HG03196 (cell line): ENCODE measurements around the gene GEMIN7.

Source experiments
- ATAC-seq: cut with Tn5 transposase; IDR thresholded peaks from one replicate; pipeline ENCODE4 v1.9.1; 2021; ENCODE audit not compliant: unreplicated experiment

The GEMIN7 gene, protein sequence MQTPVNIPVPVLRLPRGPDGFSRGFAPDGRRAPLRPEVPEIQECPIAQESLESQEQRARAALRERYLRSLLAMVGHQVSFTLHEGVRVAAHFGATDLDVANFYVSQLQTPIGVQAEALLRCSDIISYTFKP

DNA sequence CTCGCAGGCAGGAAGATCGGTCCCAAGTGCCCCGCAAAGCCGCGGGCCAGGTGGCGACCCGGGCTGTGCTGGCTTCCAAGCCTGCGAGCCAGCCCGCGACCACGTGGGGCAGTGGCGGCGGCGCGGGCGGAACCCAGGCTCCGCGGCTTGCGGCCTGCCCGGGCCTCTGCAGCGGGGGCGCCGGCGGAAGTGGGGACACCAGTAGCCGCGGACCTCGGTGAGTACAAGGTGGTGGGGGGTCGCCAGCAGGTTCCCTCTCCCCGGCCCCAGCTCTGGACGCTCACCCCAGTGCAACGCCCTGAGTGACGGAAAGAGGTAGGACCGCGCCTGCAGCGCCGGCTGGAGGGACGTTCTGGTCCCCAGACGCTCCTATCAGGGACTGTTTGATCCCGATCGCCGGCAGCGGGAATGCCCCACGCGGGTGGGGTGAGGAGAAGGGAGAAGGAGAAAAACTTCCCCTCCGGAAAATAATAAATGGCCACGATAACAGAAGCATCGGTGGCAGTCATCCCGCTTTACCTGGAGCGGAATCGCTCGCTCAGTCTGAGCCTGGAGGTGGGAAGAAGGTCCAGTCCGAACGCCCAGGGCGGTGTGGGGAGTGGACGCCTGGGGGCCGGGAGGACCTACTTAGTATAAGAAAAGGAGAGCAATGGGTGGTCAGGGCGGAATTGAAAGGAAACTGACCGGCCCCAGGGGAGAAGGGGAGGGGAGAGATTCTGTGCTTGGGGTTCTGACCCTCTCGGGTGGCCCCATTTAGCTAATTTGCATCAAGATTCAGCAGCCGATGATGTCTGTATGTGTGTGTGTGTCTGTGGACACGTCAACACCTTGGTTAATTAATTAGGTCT lies at the start of gene GEMIN7:
Gene GEMIN7, plus strand, starts transcription at position 198 of the 848 bp plus-strand sequence. CDS start 10,855 bp downstream, outside the sequence.
- ATAC-seq, result peak; percentile 38

DNA sequence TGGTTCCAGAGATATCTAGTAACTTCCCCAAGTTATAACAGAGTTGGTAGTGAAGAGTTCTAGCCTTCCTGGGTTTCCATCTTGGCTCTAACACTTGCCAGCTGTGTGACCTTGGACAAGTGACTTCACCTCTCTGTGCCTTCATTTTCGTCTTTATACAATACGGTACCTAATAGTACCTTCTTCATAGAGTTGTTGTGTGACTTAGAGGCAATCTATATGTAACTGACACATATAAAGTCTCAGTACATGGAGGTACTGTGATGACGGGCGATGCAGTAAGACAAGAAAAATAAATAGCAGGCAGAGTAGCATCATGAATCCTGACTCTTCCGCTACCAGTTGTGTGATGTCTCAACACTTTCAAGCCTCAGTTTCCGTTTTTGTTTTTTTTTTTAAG lies 48.2 kb upstream of the GEMIN7 start:
- no peak for ATAC-seq

DNA sequence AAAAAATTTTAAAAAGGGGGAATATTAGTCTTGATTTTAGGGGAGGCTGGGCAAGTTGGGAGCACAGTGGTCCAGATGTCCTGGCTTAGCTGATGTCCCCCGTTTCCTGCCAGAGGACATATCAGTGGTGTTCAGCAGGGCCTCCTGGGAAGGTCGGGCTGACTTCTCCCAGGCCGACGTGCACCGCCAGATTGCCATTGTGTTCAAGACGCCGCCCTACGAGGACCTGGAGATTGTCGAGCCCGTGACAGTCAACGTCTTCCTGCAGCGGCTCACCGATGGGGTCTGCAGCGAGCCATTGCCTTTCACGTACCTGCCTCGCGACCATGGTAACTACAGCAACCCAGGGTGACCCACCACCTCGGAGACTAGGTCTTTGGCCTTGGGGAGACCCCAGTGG lies 46.6 kb upstream of the GEMIN7 start:
- ATAC-seq, result no peak

DNA sequence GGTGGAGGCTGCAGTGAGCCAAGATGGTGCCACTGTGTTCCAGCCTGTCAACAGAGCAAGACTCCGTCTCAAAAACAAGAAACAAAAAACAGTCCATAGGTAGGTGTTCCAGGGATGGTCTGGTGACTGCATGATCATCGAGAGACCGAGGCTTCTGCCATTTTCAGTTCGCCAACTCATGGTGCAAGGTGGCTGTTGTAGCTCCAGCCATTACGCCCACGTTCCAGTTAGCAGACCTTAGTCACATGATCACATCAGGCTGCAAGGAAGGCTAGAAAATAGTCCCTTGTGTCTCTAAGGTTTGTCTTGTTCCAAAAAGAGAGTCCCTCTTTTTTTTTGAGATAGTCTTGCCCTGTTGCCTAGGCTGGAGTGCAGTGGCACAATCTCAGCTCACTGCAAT lies 43.3 kb upstream of the GEMIN7 start:
- ATAC-seq, result no peak

DNA sequence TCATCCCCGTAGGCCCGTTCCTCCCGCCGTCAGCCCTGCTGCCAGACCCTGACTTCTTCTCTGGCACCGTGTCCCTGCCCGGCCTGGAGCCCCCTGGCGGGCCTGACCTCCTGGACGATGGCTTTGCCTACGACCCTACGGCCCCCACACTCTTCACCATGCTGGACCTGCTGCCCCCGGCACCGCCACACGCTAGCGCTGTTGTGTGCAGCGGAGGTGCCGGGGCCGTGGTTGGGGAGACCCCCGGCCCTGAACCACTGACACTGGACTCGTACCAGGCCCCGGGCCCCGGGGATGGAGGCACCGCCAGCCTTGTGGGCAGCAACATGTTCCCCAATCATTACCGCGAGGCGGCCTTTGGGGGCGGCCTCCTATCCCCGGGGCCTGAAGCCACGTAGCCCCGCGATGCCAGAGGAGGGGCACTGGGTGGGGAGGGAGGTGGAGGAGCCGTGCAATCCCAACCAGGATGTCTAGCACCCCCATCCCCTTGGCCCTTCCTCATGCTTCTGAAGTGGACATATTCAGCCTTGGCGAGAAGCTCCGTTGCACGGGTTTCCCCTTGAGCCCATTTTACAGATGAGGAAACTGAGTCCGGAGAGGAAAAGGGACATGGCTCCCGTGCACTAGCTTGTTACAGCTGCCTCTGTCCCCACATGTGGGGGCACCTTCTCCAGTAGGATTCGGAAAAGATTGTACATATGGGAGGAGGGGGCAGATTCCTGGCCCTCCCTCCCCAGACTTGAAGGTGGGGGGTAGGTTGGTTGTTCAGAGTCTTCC lies 41.5 kb upstream of the GEMIN7 start:
- no peak for ATAC-seq

DNA sequence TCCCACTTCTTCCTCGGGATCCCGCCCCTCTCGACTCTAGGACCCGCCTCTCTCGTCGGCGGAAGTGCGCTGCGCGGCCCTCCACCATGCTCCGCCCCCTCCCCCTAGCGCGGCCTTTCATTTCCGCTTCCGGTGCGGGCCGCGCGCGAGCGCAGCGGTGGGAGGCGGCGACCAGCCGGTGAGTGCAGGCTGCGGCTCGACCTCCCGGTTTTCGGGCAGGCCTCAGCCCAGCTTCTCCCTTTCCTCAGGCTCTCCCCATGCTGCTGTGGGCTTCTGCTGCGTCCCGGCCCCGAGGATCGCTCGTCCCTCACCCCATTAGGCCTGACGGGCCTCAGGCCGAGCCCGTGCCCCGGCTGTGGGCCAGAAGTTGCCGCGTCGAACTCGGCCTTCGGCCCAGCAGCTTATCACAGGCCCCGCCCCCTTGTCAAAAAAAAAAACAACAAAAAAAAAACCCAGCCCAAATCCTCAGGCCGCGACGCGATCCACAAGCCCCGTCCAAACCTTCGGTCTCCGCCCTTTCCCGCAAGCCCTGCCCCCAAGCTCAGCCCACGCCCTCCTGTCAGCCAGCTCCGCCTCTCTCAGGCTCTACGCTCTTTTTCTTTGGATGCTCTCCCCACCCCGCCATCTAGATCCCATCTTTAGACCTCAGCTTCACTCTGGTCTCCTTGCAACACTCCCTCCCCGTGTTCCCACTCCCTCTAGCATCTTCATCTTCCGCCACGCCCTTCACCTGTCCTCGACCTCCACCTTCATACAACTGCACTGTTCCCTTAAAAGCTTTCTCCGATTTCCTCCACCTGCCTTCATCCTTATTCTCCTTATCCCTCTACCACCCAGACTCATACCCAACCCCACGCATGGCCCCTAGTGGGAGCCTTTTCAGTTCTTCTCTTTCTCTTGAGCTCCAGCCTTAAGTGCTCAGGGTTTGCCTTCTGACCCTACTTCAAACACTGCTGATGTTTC lies 39.8 kb upstream of the GEMIN7 start, which contains the start of gene CLASRP:
Gene CLASRP, plus strand, starts transcription at position 115 of the 963 bp plus-strand sequence. CDS start 1,168 bp downstream, outside the sequence.
- peak; percentile 80 for ATAC-seq

DNA sequence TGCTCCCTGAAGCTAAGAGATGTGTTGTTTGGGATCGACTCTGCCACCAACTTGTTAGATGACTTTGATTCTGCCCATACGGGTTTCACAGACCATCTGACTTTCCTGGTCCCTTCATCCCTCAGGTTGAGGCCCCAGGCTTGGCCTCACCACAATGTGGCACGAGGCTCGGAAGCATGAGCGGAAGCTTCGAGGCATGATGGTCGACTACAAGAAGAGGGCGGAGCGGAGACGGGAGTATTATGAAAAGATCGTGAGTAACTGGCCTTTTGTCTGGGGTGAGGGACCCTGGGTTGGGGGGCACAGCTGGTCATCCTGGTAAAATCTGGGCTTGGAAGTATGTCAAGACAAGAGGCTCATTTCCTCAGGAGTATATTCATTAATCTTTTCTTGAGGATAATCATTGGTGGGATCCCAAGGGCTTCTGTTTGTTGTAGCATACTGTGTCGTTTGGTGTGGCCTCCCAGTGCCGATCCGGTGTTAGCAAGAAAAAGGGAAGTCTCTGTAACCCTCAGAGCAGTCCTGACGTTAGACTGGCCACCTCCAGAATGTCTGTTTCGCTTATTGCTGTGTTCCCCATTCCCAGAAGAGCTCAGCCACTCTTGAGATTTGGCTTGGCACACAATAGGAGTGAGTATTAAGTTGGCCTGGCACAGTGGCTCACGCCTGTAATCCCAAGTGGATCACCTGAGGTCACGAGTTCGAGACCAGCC lies 38.8 kb upstream of the GEMIN7 start:
- ATAC-seq, result no peak

DNA sequence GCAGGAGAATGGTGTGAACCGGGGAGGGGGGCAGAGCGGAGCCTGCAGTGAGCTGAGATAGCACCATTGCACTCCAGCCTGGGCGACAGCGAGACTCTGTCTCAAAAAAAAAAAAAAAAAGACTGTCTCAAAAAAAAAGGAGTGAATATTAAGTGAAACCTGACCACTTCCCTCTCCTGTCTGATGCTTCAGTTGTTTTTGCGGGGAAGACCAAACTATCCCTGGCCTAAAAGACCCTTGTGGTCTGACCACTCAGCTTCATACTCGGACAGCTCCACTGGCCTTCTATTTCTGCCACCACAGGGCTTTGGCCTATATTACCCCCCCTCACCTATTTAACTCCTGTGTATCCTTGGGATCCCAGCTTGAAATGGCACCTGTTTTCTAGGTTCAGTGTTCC lies 37.9 kb upstream of the GEMIN7 start:
- ATAC-seq, result no peak

DNA sequence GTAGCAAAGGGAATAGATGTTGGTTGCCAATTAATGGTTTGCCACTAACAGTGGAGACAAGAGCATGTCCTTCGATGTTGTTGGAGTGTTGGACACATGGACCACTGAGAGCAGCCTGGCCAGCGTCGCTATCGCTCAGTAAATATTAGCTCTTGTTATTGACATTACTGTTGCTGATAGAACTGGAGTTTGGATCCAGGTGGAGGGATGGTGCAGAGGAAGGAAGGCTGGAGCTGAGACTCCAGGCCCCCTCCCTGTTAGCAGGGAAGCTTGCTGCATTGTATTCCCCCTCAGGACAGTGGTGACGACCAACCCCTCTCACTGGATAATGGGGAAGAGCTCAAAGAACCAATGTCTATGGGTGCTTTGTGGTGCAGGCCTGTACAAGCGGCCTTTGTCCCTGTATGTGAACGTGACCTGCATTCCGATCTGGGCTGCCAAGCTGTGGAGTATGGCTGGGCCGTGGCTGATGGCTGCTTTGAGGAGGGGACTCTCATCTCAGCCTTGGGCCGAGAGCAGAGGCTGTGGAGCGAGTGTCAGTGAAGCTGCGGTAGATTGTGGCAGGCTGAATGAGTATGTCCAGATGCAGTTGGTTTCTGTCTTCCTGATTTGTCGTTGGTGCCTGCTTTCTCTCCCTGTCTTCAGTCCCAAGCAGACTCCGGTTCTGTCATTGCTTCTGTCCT lies 33.2 kb upstream of the GEMIN7 start:
- ATAC-seq, result no peak

DNA sequence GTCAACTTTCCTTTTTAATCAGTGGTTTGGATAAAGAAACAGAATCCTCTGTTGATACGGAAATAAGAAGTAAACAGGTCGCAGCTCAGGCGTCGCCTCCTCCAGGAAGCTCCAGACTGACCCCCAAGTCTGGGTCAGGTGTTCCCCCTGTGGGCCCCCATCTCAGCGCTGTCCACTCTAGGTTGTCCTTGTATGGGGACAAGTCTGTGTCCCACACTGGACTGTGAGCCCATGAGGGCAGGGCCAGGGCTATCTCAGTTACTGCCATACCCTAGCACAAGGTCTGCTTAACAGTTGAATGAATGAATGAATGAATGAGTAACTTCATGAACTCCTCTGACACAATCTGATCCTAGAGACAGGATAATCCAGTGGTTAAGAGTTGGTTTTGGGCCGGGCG lies 32.7 kb upstream of the GEMIN7 start:
- no peak for ATAC-seq

DNA sequence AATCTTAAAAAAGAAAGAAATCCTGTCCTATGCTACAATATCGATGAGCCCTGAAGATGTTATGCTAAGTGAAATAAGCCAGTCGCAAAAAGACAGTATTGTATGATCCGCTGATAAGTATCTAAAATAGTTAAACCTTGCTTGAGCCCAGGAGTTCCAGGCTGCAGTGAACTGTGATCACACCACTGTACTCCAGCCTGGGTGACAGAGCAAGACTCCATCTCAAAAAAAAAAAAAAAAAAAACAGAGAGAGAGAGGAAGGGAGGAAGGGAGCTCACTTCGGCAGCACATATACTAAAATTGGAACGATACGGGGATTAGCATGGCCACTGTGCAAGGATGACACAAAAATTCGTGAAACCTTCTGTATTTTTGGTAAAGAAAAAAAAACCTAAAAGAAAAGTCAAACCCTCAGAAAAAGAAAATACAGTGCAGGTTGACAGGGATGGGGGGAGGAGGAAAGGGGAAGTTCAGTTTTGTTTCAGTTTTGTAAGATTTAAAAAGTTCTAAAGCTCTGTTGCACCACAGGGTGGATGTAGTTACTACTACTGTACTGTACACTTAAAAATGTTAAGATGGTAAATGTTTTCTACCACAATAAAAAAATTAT lies 31.8 kb upstream of the GEMIN7 start:
- peak; percentile 43 for ATAC-seq

DNA sequence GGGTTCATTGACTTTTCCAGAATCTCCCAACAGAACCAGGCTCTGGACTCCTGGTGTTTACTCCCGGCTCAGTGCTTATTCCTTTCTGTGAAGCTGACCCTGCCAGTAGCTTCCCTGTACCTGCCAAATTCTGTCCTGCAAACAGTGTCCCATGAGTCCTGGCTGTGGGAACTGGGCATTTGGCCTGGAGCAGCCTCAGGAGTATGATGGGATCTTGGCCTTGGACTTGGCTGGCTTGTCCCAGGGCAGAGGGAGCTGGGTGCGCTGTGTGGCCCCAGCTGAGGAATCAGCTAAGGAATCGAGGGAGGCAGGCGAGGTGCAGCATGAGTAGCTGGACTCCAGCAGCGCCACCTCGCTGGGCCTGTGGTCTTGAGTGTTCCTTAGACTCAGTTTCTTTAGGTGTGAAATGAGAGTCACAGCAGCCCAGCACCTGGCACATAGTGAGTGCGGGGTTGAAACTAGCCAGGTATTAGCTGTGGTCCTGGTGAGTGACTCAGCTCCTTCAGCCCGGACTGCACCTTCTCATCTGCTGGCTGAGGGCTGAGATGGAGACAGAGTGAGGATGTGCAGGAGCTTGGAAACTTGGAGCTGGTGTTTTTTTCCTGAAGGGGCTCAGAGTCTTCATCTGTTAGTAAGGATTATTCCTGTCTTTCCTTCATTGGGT lies 29.9 kb upstream of the GEMIN7 start:
- ATAC-seq, result no peak

DNA sequence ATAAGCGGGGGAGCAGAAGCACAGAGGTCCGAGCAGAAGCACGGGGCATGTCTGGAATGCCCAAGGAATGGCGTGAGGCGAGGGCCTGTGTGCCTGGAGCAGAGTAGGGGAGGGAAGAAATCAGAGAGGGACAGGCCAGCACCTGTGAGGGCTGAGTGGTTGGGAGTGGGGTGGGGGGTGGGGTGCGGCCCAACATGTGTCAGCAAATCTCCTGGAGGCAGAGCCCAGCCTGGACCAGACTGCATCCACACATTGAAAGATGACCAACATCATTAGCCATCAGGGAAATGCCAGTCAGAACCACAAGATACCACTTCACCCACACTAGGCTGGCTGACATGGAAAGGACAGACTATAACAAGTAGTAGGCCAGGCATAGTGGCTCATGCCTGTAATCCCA lies 29.0 kb upstream of the GEMIN7 start:
- ATAC-seq, result no peak

DNA sequence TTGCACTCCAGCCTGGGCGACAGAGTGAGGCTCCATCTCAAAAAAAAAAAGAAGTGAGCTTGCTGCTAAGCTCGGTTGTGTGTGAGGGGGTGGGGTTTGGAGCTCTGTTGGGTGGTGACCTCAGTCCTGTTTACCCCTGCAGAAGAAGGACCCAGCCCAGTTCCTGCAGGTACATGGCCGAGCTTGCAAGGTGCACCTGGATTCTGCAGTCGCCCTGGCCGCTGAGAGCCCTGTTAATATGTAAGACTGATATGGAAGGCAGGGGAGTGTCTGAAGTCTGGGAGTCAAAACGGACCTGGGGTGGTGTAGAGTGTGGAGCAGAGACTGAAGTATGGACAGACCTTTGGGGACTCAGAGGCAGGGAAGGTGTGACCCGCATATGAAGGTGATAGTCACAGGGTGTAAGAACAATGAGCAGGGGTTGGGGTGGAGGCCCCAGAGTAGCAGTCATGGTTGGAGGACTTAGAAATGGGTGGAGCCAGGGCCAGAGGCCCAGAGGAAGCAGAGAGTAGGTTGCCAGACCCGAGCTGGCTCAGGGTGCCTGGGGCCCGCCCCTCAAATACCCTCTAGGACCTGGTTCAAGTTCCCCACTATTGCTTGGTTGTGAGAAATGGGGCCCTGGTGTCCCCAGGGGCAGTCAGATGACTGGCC lies 27.0 kb upstream of the GEMIN7 start:
- ATAC-seq, result no peak

DNA sequence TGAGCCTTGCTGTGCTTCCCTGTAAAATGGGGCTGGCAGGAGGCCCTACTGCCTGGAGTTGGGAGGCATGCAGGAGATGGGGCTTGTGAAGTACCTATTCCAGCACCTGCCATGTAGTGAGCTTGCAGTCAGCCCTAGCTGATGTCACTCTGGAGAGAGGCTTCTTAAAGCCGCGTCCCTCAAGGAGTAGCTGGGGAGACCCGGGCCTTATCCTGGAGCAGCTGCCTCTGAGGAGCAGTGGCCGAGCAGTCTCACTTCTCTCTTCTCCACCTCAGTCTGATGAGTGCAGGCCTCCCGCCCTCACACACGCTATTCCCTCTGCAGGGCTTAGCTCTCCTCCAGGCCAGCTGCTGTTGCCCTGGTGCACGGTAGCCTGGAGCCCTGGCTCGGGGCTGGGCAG lies 22.2 kb upstream of the GEMIN7 start:
- no peak for ATAC-seq

DNA sequence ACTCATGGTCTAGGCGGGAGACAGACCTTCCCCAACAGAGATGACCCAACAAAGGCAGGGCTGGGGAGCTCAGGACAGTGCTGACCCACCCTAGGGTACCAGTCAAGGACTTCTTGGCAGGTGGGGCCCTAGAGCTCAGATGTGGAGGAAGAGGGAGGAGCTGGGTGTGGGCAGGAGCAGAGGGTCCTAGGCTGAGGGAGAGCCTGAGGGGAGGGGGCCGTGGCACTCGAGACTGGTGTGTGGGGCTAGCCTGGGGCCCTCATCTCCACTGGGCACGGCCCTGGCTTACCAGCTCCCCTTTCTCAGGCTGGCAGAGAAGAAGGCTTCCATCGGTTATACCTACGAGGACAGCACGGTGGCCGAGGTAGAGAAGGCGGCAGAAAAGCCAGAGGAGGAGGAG lies 21.6 kb upstream of the GEMIN7 start:
- ATAC-seq, result no peak

DNA sequence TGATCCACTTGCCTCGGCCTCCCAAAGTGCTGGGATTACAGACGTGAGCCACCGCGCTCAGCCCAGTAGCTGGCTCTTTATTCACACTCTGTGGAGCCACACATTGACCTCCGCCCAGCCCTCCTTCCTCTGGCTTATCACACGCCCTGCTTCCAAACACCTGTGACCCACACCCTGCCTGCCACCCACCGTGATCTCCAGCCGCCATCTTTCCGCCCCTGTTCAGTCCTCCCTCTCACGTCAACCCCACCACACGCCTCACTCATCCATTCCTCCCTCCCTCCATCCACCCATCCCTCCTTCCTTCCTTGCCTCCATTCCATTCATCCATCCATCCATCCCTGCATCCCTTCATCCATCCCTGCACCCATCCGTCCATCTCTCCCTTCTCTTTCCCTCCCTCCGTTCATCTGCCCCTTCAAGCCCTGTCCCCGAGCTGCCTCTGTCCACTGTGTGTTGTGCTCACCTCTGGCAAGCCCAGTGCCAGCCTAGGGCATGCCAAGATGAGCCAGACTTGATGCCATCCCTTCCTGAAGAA lies 20.4 kb upstream of the GEMIN7 start:
- ATAC-seq, result no peak
